OCI-LY7 (cell line): ENCODE data around the gene WDR38. TPM values are rescaled to one million over a fixed set of nuclear protein-coding genes. Genes with fewer than 3 reads are reported as not detected.

Experiments used
- BruUV-seq: library from RNA; stranded (reverse); fragments of 400-500 nt; replicated peaks from 2 replicates; lab custom pipeline; 2021; lab: Mats Ljungman, UMichigan
- CTCF ChIA-PET: fragments of 300-600 bp; sonication (Branson Sonifier 250); formaldehyde crosslinking; loops from one replicate; lab custom pipeline; 2022; ENCODE audit warnings: antibody characterized with exemption; ENCODE audit not compliant: unreplicated experiment; lab: Charles Lee
- POLR2A ChIA-PET: fragments of 300-600 bp; sonication (Branson Sonifier 250); formaldehyde crosslinking; loops from one replicate; lab custom pipeline; 2022; ENCODE audit warnings: antibody characterized with exemption; lab: Charles Lee
- DNase-seq: peaks from one replicate; pipeline ENCODE4 v3.0.0-alpha.2; 2015; ENCODE audit warnings: low spot score
- H2AFZ ChIP-seq: fragments of 200-600 bp; sonication (generic), shearing (Covaris generic); 2 replicates; pipeline ENCODE4 v1.6.1; 2014; ENCODE audit warnings: mild to moderate bottlenecking, antibody characterized with exemption, low read length, moderate library complexity
- H3K27ac ChIP-seq: fragments of 200-600 bp; sonication (generic); 2 replicates; pipeline ENCODE4 v1.5.1; 2014; ENCODE audit warnings: mixed run types, low read depth, mild to moderate bottlenecking, moderate library complexity, low read length, inconsistent platforms; ENCODE audit not compliant: poor library complexity, severe bottlenecking
- H3K36me3 ChIP-seq: fragments of 200-600 bp; sonication (generic); 2 replicates; pipeline ENCODE4 v1.6.1; 2014; ENCODE audit warnings: mild to moderate bottlenecking, antibody characterized with exemption, low read length, moderate library complexity, mixed read lengths; ENCODE audit not compliant: insufficient read depth
- H3K4me1 ChIP-seq: fragments of 200-600 bp; sonication (generic); 2 replicates; pipeline ENCODE4 v1.5.1; 2014; ENCODE audit warnings: mild to moderate bottlenecking, low read length; ENCODE audit not compliant: insufficient read depth, poor library complexity, severe bottlenecking
- H3K4me2 ChIP-seq: fragments of 200-600 bp; sonication (generic); 2 replicates; pipeline ENCODE4 v1.6.1; 2014; ENCODE audit warnings: mild to moderate bottlenecking, low read length
- H3K4me3 ChIP-seq: fragments of 200-600 bp; sonication (generic); 2 replicates; pipeline ENCODE4 v1.5.1; 2014; ENCODE audit warnings: mild to moderate bottlenecking, low read depth, low read length; ENCODE audit not compliant: poor library complexity, severe bottlenecking
- H3K79me2 ChIP-seq: fragments of 200-600 bp; sonication (generic); 2 replicates; pipeline ENCODE4 v1.6.1; 2016; ENCODE audit warnings: low read depth, mild to moderate bottlenecking, low read length, moderate library complexity, mixed read lengths; ENCODE audit not compliant: insufficient read depth
- H3K9me2 ChIP-seq: fragments of 200-600 bp; sonication (generic); 2 replicates; pipeline ENCODE4 v1.6.1; 2016; ENCODE audit warnings: mild to moderate bottlenecking, low read length, mixed read lengths; ENCODE audit not compliant: insufficient read depth
- H3K9me3 ChIP-seq: fragments of 200-600 bp; sonication (generic); 2 replicates; pipeline ENCODE4 v1.6.1; 2014; ENCODE audit warnings: mild to moderate bottlenecking, mixed run types, low read length, mixed read lengths
- H4K20me1 ChIP-seq: fragments of 200-600 bp; sonication (generic); 2 replicates; pipeline ENCODE4 v1.6.1; 2014; ENCODE audit warnings: mild to moderate bottlenecking, antibody characterized with exemption, low read length, moderate library complexity, mixed read lengths; ENCODE audit not compliant: insufficient read depth
- EZH2phosphoT487 ChIP-seq: fragments of 200-600 bp; sonication (generic); IDR thresholded peaks from 2 replicates; pipeline ENCODE4 v1.6.1; 2018; ENCODE audit warnings: low read depth, borderline replicate concordance, mild to moderate bottlenecking, mixed run types, antibody characterized with exemption, low read length, moderate library complexity, mixed read lengths
- intact Hi-C: fragments of 100-400 bp; cut with micrococcal nuclease; formaldehyde crosslinking; loops from one replicate; pipeline ENCODE4 v1.10.0; 2022; ENCODE audit not compliant: unreplicated experiment
- small RNA-seq: library from RNA; depleted of rRNA; stranded (forward); fragments of <200 nt; gene quantifications from one replicate; pipeline ENCODE3, GENCODE V24; 2014
- total RNA-seq, 2 experiments: library from RNA; depleted of rRNA in 1 of 2; stranded (reverse); fragments of >200 nt in 1 of 2; shearing (Covaris generic) in 1 of 2; gene quantifications; 2 replicates each; pipeline ENCODE4 v1.2.3, GENCODE V29; 2014 to 2022
- TF ChIP-seq, protein P1 (sequence below): fragments of 200-600 bp; sonication (generic); conservative IDR thresholded peaks from 2 replicates; pipeline ENCODE4 v1.5.1; 2014; ENCODE audit warnings: mild to moderate bottlenecking, antibody characterized with exemption, low read length, moderate library complexity, mixed read lengths

The WDR38 gene
- total RNA-seq, 2 experiments from 2014 or later, result not detected

DNA sequence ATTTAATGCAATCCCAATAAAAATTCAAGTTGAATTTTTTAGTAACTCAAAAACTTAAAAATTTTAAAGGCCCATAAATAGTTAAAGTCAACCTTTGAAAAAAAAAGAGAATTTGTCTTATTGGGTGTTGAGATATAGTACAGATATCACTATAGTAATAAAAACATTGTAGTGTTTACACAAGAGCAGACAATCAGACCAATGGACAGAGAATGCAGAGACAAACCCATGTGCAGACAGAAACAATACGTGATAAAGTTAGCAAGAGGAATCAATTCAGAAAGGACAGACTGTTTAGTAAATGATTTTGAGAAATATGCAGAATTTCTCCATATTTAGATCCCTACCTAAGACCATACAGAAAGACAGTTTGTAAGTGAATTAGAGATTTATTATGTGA is 53.7 kb downstream of the WDR38 start:
- ChIA-PET CTCF (no interaction called here), POLR2A (no interaction called here)
- no peak overlapping the region for H3K27ac ChIP-seq
- peaks cover 56% of the 10 kb centered on the region for H3K36me3 ChIP-seq
- no peak overlapping the region for H3K4me2 ChIP-seq
- no peaks in the 10 kb centered on the region for H3K9me2 ChIP-seq
- H3K9me3 ChIP-seq, result no peaks in the 10 kb centered on the region
- BruUV-seq, result no TSS peak
- no peaks in the 10 kb centered on the region for H3K4me1 ChIP-seq
- no peak overlapping the region for H3K4me3 ChIP-seq
- TF ChIP-seq, protein P1, sequence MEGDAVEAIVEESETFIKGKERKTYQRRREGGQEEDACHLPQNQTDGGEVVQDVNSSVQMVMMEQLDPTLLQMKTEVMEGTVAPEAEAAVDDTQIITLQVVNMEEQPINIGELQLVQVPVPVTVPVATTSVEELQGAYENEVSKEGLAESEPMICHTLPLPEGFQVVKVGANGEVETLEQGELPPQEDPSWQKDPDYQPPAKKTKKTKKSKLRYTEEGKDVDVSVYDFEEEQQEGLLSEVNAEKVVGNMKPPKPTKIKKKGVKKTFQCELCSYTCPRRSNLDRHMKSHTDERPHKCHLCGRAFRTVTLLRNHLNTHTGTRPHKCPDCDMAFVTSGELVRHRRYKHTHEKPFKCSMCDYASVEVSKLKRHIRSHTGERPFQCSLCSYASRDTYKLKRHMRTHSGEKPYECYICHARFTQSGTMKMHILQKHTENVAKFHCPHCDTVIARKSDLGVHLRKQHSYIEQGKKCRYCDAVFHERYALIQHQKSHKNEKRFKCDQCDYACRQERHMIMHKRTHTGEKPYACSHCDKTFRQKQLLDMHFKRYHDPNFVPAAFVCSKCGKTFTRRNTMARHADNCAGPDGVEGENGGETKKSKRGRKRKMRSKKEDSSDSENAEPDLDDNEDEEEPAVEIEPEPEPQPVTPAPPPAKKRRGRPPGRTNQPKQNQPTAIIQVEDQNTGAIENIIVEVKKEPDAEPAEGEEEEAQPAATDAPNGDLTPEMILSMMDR, result no peak
- no peak for TF ChIP-seq EZH2phosphoT487
- DNase-seq, result no peak
- H2AFZ ChIP-seq, result no peak overlapping the region
- no peaks in the 10 kb centered on the region for H3K79me2 ChIP-seq
- intact Hi-C loops, result no loop called here
- H4K20me1 ChIP-seq, result no peaks in the 10 kb centered on the region

Small RNAs within 50 kb of the gene (small RNA-seq; reads per million reads assigned to genes)
- gene RNU4-82P, result 0.26 reads per million

Other genes starting within 250 kb of the WDR38 start
- 13.0 and 17.5 TPM in 2 replicates for gene NR6A1, start 82.1 kb upstream of the WDR38 start, total RNA-seq (2014; rRNA removed; shearing (Covaris generic))
- 21.7 and 23.0 TPM in 2 replicates for gene NR6A1, start 82.1 kb upstream of the WDR38 start, total RNA-seq (2022)
- 3.4 and 4.4 TPM in 2 replicates for gene OLFML2A, start 76.3 kb upstream of the WDR38 start, total RNA-seq (2014; rRNA removed; shearing (Covaris generic))
- 6.0 and 6.7 TPM in 2 replicates for gene OLFML2A, start 76.3 kb upstream of the WDR38 start, total RNA-seq (2022)
- 4,825 and 6,190 TPM in 2 replicates for gene RPL35, start 8.5 kb downstream of the WDR38 start, total RNA-seq (2014; rRNA removed; shearing (Covaris generic))
- gene RPL35, start 8.5 kb downstream of the WDR38 start, total RNA-seq (2022), result 1,679 and 1,713 TPM in 2 replicates
- 70.0 and 74.0 TPM in 2 replicates for gene ARPC5L, start 8.7 kb downstream of the WDR38 start, total RNA-seq (2014; rRNA removed; shearing (Covaris generic))
- gene ARPC5L, start 8.7 kb downstream of the WDR38 start, total RNA-seq (2022), result 91.5 and 107 TPM in 2 replicates
- 15.1 and 19.2 TPM in 2 replicates for gene GOLGA1, start 87.6 kb downstream of the WDR38 start, total RNA-seq (2014; rRNA removed; shearing (Covaris generic))
- gene GOLGA1, start 87.6 kb downstream of the WDR38 start, total RNA-seq (2022), result 17.4 and 19.0 TPM in 2 replicates